DND-41 (cell line): ENCODE results near the gene NRXN3.

Source experiments
- ATAC-seq: fragments of 200-7000 bp; cut with Tn5 transposase; 3 replicates; pipeline ENCODE4 v1.9.1; 2021; ENCODE audit warnings: low read depth; ENCODE audit not compliant: insufficient read depth
- DNase-seq: peaks from one replicate; pipeline ENCODE4 v3.0.0-alpha.2; 2020
- H2AFZ ChIP-seq: 2 replicates; pipeline ENCODE4 v1.6.0; 2012; ENCODE audit warnings: low read depth, low read length
- H3K27ac ChIP-seq: 2 replicates; pipeline ENCODE4 v1.5.1; 2012; ENCODE audit warnings: low read length, inconsistent platforms
- H3K27me3 ChIP-seq: fragments of 200-600 bp; sonication (generic); 2 replicates; pipeline ENCODE4 v1.6.0; 2012; ENCODE audit warnings: low read length, mild to moderate bottlenecking, inconsistent platforms; ENCODE audit not compliant: insufficient read depth, poor library complexity
- H3K36me3 ChIP-seq: 2 replicates; pipeline ENCODE4 v1.5.1; 2012; ENCODE audit warnings: low read length, inconsistent platforms; ENCODE audit not compliant: insufficient read depth
- H3K4me1 ChIP-seq: 2 replicates; pipeline ENCODE4 v1.5.1; 2012; ENCODE audit warnings: mild to moderate bottlenecking, low read length; ENCODE audit not compliant: insufficient read depth
- H3K4me2 ChIP-seq: 2 replicates; pipeline ENCODE4 v1.6.0; 2012; ENCODE audit warnings: mild to moderate bottlenecking, moderate library complexity, low read length, inconsistent platforms; ENCODE audit not compliant: insufficient read depth
- H3K4me3 ChIP-seq, 2 experiments: fragments of 200-600 bp in 1 of 2; shearing (Covaris generic) in 1 of 2; 2 replicates each; pipeline ENCODE4 v1.5.1; 2012 to 2016; ENCODE audit warnings: inconsistent platforms in 2 of 2, low read length in 2 of 2, mild to moderate bottlenecking in 2 of 2, low read depth in 1 of 2, moderate library complexity in 1 of 2
- H3K79me2 ChIP-seq: 2 replicates; pipeline ENCODE4 v1.6.0; 2012; ENCODE audit warnings: low read length, inconsistent platforms; ENCODE audit not compliant: insufficient read depth
- H3K9ac ChIP-seq: 2 replicates; pipeline ENCODE4 v1.6.0; 2012; ENCODE audit warnings: low read depth, mild to moderate bottlenecking, inconsistent platforms, low read length, moderate library complexity
- H3K9me3 ChIP-seq: 2 replicates; pipeline ENCODE4 v1.5.1; 2012; ENCODE audit warnings: low read length, moderate library complexity, mild to moderate bottlenecking, inconsistent platforms; ENCODE audit not compliant: insufficient read depth, severe bottlenecking
- H4K20me1 ChIP-seq: 2 replicates; pipeline ENCODE4 v1.6.0; 2012; ENCODE audit warnings: low read length; ENCODE audit not compliant: insufficient read depth
- EZH2 ChIP-seq: IDR thresholded peaks from 3 replicates; pipeline ENCODE4 v1.6.1; 2012; ENCODE audit warnings: borderline replicate concordance, low read depth, mild to moderate bottlenecking, moderate library complexity, low read length, inconsistent platforms; ENCODE audit not compliant: severe bottlenecking
- TF ChIP-seq, protein P1 (sequence below): IDR thresholded peaks from 2 replicates; pipeline ENCODE4 v1.5.1; 2012; ENCODE audit warnings: borderline replicate concordance, low read length, moderate library complexity, mild to moderate bottlenecking; ENCODE audit not compliant: poor library complexity, severe bottlenecking; ENCODE audit errors: extremely low read depth

Gene NRXN3

DNA sequence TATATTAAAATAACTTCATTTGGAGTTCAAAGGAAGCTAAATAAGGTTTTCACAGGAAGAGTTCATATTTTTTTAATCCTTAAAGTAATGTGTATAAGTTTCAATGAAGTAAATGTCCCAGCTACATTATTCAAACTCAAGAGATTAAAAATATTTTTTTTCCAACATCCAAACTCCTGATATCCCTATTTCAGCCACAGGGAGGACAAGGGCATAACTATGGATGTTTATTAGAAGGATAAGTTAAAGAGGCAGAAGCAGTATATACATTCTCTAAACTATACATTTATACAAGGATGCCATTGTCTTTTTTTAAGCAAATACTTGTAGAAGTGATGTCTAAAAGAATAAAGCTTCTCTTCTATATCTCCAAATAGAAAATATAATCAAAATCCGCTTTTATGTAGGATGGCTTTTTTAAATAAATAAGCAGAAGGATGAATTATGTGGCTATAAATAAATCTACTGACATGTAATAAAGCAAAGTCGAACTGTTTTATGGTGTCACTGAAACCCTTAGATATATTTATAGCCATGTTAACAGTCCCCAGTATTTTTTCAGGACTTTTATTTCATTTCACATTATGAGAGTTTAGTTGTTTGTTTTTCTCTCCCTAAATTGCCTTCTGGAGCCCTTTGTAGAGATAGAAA lies 1104.6 kb downstream of the NRXN3 start:
- H3K4me3 ChIP-seq: no peak overlapping the region
- no peaks in the 10 kb centered on the region for H3K79me2 ChIP-seq
- no peak overlapping the region for H3K9ac ChIP-seq
- no peak for DNase-seq
- TF ChIP-seq, protein P1, sequence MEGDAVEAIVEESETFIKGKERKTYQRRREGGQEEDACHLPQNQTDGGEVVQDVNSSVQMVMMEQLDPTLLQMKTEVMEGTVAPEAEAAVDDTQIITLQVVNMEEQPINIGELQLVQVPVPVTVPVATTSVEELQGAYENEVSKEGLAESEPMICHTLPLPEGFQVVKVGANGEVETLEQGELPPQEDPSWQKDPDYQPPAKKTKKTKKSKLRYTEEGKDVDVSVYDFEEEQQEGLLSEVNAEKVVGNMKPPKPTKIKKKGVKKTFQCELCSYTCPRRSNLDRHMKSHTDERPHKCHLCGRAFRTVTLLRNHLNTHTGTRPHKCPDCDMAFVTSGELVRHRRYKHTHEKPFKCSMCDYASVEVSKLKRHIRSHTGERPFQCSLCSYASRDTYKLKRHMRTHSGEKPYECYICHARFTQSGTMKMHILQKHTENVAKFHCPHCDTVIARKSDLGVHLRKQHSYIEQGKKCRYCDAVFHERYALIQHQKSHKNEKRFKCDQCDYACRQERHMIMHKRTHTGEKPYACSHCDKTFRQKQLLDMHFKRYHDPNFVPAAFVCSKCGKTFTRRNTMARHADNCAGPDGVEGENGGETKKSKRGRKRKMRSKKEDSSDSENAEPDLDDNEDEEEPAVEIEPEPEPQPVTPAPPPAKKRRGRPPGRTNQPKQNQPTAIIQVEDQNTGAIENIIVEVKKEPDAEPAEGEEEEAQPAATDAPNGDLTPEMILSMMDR: no peak
- TF ChIP-seq EZH2: no peak
- H3K4me2 ChIP-seq: no peak overlapping the region
- H3K36me3 ChIP-seq: no peaks in the 10 kb centered on the region
- H3K9me3 ChIP-seq: no peaks in the 10 kb centered on the region
- ATAC-seq: no peak
- no peak overlapping the region for H2AFZ ChIP-seq
- H3K27ac ChIP-seq: no peak overlapping the region
- H3K27me3 ChIP-seq: no peaks in the 10 kb centered on the region
- no peaks in the 10 kb centered on the region for H3K4me1 ChIP-seq
- no peaks in the 10 kb centered on the region for H4K20me1 ChIP-seq

DNA sequence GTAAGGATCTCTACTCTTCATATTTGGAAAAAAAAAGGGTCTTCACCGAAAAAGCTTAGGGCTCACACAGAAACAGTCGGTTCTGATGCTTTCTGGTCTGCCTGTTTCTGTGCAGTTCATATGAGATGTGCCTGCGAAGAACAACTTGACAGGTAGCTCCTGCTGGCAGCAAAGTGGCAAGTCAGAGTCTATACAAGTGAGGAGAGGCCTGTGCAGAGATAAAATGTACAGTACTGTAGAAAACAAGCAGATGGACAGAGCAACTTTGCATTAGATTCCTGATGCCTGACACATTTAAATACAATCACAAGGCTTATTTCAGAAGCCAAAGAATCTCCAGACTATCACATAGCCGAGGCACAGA lies 1105.1 kb downstream of the NRXN3 start:
- H3K9me3 ChIP-seq: no peaks in the 10 kb centered on the region
- no peaks in the 10 kb centered on the region for H3K4me1 ChIP-seq
- no peak for DNase-seq
- H4K20me1 ChIP-seq: no peaks in the 10 kb centered on the region
- ATAC-seq: no peak
- no peaks in the 10 kb centered on the region for H3K27me3 ChIP-seq
- no peak overlapping the region for H3K27ac ChIP-seq
- TF ChIP-seq, protein P1: no peak
- TF ChIP-seq EZH2: no peak
- no peaks in the 10 kb centered on the region for H3K36me3 ChIP-seq
- no peak overlapping the region for H3K9ac ChIP-seq
- no peaks in the 10 kb centered on the region for H3K79me2 ChIP-seq
- no peak overlapping the region for H3K4me2 ChIP-seq
- no peak overlapping the region for H2AFZ ChIP-seq
- H3K4me3 ChIP-seq: no peak overlapping the region

DNA sequence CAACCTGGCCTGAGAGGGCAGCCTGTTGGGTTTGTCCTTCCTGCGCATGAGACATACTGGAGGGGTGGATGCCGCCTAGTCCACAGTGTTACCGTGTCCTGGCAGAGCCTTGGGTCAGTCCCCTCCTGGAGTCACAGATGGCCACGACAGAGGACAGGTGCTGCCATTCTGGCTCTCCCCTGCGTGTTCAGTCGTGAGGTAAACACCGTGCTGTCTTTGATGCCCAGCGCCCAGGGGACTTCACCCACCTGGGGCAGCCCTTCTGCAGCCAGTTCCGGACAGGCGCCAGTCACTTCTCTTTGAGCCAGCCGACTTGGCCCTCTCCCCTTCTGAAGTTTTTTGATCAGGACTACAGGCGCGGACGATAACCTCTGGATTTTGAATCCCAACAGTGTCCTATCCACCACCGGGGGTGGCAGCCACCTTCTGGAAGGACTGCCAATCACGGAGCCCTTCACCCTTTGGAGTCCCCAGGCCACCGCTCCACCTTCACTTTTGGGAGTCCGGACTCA lies 1108.2 kb downstream of the NRXN3 start:
- Histone ChIP-seq H2AFZ (no peak overlapping the region), H3K27me3 (no peaks in the 10 kb centered on the region), H3K9me3 (no peaks in the 10 kb centered on the region), H4K20me1 (no peaks in the 10 kb centered on the region), H3K27ac (no peak overlapping the region), H3K9ac (no peak overlapping the region), H3K36me3 (no peaks in the 10 kb centered on the region), H3K4me2 (no peak overlapping the region), H3K79me2 (no peaks in the 10 kb centered on the region), H3K4me3 (no peak overlapping the region), H3K4me1 (no peaks in the 10 kb centered on the region)
- DNase-seq (no peak), ATAC-seq (no peak)
- TF ChIP-seq EZH2: no peak
- TF ChIP-seq, protein P1: no peak
